OCI-LY3 (cell line): ENCODE data around the gene CCL8.

ENCODE experiments used
- H2AFZ ChIP-seq: fragments of 200-600, 300-600 bp; shearing (Covaris generic); 2 replicates; pipeline ENCODE4 v1.6.0; 2014; ENCODE audit warnings: antibody characterized with exemption, low read depth, low read length
- H3K27ac ChIP-seq: fragments of 200-600, 300-600 bp; sonication (generic); 2 replicates; pipeline ENCODE4 v1.5.1; 2014; ENCODE audit warnings: mild to moderate bottlenecking, low read length, moderate library complexity, mixed read lengths
- H3K27me3 ChIP-seq: fragments of 200-600, 300-600 bp; sonication (generic); 2 replicates; pipeline ENCODE4 v1.6.1; 2014; ENCODE audit warnings: low read depth, low read length, mixed read lengths
- H3K36me3 ChIP-seq: fragments of 200-600, 300-600 bp; sonication (generic); replicated peaks from 2 replicates; pipeline ENCODE3; 2014; ENCODE audit warnings: low read depth, low read length, mixed read lengths
- H3K4me1 ChIP-seq: fragments of 300-600, 200-600 bp; sonication (generic); 2 replicates; pipeline ENCODE4 v1.6.1; 2014; ENCODE audit warnings: low read length, mixed read lengths
- H3K4me2 ChIP-seq: fragments of 200-600, 300-600 bp; sonication (generic); 2 replicates; pipeline ENCODE4 v1.6.1; 2014; ENCODE audit warnings: low read length, mixed read lengths
- H3K4me3 ChIP-seq: fragments of 300-600, 200-600 bp; sonication (generic); 2 replicates; pipeline ENCODE4 v1.5.1; 2014; ENCODE audit warnings: antibody characterized with exemption, mild to moderate bottlenecking, low read length, moderate library complexity
- H3K79me2 ChIP-seq: fragments of 300-600, 200-600 bp; shearing (Covaris generic); 2 replicates; pipeline ENCODE4 v1.6.1; 2014; ENCODE audit warnings: mild to moderate bottlenecking, low read length, mixed read lengths
- H3K9ac ChIP-seq: fragments of 300-600, 200-600 bp; shearing (Covaris generic); 2 replicates; pipeline ENCODE4 v1.6.0; 2014; ENCODE audit warnings: mild to moderate bottlenecking, low read length, moderate library complexity
- H3K9me3 ChIP-seq: fragments of 200-600, 300-600 bp; shearing (Covaris generic); 2 replicates; pipeline ENCODE4 v1.6.1; 2014; ENCODE audit warnings: low read length, mixed read lengths; ENCODE audit not compliant: insufficient read depth
- H4K20me1 ChIP-seq: fragments of 200-600, 300-600 bp; sonication (generic); 2 replicates; pipeline ENCODE4 v1.6.1; 2016; ENCODE audit warnings: low read length, mixed read lengths; ENCODE audit not compliant: insufficient read depth
- EZH2phosphoT487 ChIP-seq: fragments of 200-600 bp; shearing (Covaris generic); IDR thresholded peaks from 2 replicates; pipeline ENCODE4 v1.6.1; 2018; ENCODE audit warnings: antibody characterized with exemption, mixed run types, low read depth
- TF ChIP-seq, protein P1 (sequence below): fragments of 200-600, 300-600 bp; sonication (generic); IDR thresholded peaks from 2 replicates; pipeline ENCODE4 v1.5.1; 2014; ENCODE audit warnings: antibody characterized with exemption, low read length, low read depth

Gene CCL8

DNA sequence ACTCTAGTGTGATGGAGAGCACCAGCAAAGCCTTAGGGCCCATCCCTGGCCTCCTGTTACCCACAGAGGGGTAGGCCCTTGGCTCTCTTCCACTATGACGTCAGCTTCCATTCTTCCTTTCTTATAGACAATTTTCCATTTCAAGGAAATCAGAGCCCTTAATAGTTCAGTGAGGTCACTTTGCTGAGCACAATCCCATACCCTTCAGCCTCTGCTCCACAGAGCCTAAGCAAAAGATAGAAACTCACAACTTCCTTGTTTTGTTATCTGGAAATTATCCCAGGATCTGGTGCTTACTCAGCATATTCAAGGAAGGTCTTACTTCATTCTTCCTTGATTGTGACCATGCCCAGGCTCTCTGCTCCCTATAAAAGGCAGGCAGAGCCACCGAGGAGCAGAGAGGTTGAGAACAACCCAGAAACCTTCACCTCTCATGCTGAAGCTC is at the start of gene CCL8:
CCL8 (plus strand) TSS at position 397 of the 445 bp plus-strand sequence. CDS start 67 bp downstream, outside the sequence.
- TF ChIP-seq, protein P1, sequence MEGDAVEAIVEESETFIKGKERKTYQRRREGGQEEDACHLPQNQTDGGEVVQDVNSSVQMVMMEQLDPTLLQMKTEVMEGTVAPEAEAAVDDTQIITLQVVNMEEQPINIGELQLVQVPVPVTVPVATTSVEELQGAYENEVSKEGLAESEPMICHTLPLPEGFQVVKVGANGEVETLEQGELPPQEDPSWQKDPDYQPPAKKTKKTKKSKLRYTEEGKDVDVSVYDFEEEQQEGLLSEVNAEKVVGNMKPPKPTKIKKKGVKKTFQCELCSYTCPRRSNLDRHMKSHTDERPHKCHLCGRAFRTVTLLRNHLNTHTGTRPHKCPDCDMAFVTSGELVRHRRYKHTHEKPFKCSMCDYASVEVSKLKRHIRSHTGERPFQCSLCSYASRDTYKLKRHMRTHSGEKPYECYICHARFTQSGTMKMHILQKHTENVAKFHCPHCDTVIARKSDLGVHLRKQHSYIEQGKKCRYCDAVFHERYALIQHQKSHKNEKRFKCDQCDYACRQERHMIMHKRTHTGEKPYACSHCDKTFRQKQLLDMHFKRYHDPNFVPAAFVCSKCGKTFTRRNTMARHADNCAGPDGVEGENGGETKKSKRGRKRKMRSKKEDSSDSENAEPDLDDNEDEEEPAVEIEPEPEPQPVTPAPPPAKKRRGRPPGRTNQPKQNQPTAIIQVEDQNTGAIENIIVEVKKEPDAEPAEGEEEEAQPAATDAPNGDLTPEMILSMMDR: no peak
- no peak for TF ChIP-seq EZH2phosphoT487
- Histone ChIP-seq H2AFZ (no peak within 1 kb of the TSS), H4K20me1 (no peaks in the 10 kb centered on the region)

DNA sequence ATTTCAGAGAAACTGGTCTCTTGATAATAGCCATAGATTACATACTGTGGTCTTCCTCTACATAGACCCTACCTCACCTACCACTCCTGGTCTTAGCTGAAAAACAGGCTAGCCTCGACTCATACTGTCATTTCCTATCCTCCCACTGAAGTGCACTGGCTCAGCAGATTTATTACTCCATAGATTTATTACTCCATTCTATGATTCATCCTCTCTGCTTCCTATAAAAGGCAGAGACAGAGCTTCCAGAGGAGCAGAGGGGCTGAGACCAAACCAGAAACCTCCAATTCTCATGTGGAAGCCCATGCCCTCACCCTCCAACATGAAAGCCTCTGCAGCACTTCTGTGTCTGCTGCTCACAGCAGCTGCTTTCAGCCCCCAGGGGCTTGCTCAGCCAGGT is 49.3 kb upstream of the CCL8 start, which contains the start of gene CCL7:
CCL7 (plus strand) TSS at position 253 of the 400 bp plus-strand sequence; CDS start at position 323, 70 bp downstream.
- Histone ChIP-seq H3K79me2 (no peaks in the 10 kb centered on the region), H3K27me3 (peaks cover 76% of the 10 kb centered on the region), H2AFZ (no peak within 1 kb of the TSS), H3K4me1 (peaks cover 7% of the 10 kb centered on the region), H3K9me3 (no peaks in the 10 kb centered on the region), H3K9ac (no peak within 1 kb of the TSS), H3K4me3 (no peak within 1 kb of the TSS), H3K27ac (no peak within 1 kb of the TSS), H4K20me1 (no peaks in the 10 kb centered on the region), H3K4me2 (no peak within 1 kb of the TSS), H3K36me3 (no peaks in the 10 kb centered on the region)
- TF ChIP-seq, protein P1: no peak
- no peak for TF ChIP-seq EZH2phosphoT487

More for the DNA sequence above, at the start of gene CCL8:
- peaks cover 26% of the 10 kb centered on the region for H3K4me1 ChIP-seq
- no peaks in the 10 kb centered on the region for H3K9me3 ChIP-seq
- H3K79me2 ChIP-seq: no peaks in the 10 kb centered on the region
- H3K27me3 ChIP-seq: peaks cover 50% of the 10 kb centered on the region
- no peak within 1 kb of the TSS for H3K4me2 ChIP-seq
- no peak within 1 kb of the TSS for H3K27ac ChIP-seq
- H3K9ac ChIP-seq: no peak within 1 kb of the TSS
- H3K4me3 ChIP-seq: no peak within 1 kb of the TSS
- no peaks in the 10 kb centered on the region for H3K36me3 ChIP-seq

DNA sequence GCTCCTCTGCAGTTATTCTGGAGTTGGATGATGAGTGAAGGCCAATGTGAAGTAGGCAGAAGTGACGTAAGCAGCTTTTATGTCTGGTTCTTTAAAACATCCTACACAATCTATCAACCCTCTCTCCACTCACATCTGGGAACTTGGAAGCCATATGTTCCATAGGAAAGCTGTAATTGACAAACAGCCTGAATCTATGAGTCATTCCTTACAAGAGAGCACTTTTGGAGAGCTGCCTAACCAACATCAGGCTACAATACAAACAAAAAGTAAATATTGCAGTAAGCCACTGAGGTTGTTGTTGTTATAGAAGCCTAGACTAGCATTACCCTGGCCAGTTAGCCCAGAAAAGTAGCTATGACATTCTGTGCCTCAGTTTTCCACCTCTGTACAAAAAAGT is 43.4 kb upstream of the CCL8 start:
- Histone ChIP-seq H3K36me3 (no peaks in the 10 kb centered on the region), H3K9me3 (no peaks in the 10 kb centered on the region), H4K20me1 (no peaks in the 10 kb centered on the region), H3K4me1 (no peaks in the 10 kb centered on the region), H3K4me3 (no peak overlapping the region), H3K9ac (no peak overlapping the region), H2AFZ (no peak overlapping the region), H3K27me3 (peaks cover 46% of the 10 kb centered on the region), H3K4me2 (no peak overlapping the region), H3K79me2 (no peaks in the 10 kb centered on the region), H3K27ac (no peak overlapping the region)
- no peak for TF ChIP-seq EZH2phosphoT487
- TF ChIP-seq, protein P1: no peak

DNA sequence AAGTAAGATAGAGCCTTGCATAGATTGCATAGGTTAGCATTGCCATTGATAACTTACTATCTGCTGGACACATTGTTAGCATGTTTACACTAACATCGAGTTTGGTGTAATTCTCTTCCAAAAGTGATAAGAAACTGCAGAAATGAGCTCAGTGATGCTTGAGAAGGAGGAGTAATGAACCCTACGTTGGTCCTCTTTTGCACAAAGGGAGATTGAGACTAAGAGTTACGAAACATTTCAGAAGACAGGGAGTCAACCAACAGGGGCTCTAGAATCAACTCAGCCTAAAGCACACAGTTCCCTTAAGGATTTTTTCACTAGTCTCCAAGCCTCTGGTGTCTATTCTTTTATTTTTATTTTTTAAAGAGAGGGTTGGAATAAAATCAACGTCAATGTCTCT is 42.4 kb upstream of the CCL8 start:
- H3K27me3 ChIP-seq: peaks cover 39% of the 10 kb centered on the region

More for the DNA sequence above, 42.4 kb upstream of the CCL8 start:
- Histone ChIP-seq H3K79me2 (no peaks in the 10 kb centered on the region), H3K4me3 (no peak overlapping the region), H3K4me2 (no peak overlapping the region), H3K9ac (no peak overlapping the region), H3K36me3 (no peaks in the 10 kb centered on the region), H4K20me1 (no peaks in the 10 kb centered on the region), H2AFZ (no peak overlapping the region), H3K27ac (no peak overlapping the region), H3K9me3 (no peaks in the 10 kb centered on the region), H3K4me1 (no peaks in the 10 kb centered on the region)
- TF ChIP-seq, protein P1: no peak
- TF ChIP-seq EZH2phosphoT487: no peak
